ENCODE data around the gene CPED1. TPM values are rescaled to one million over a fixed set of nuclear protein-coding genes. Genes with fewer than 3 reads are reported as not detected.

The CPED1 gene
- total and polyA plus RNA-seq, 10 of the 15 experiments (the other 5 are each of a cell fraction or from before 2014, with no cell fraction given), result 0.01 to 0.77 (median 0.10) TPM; not detected in 1

- TF ChIP-seq SMC3 (IDR thresholded peaks at IDR 0.05; ENCODE audit: borderline replicate concordance, low read length), result no peak
Observed at GRCh38 chr7:120955577-120956149, 32.8 kb upstream of the CPED1 start (continued).

- POLR2A ChIA-PET, result no interaction called here
- in situ Hi-C loops (cut with MboI), result loop anchor here (25.0 kb wide), 1 partner anchor 577 kb away; no protein-coding TSS in a partner anchor
Observed at GRCh38 chr7:120959929-120960484, 28.5 kb upstream of the CPED1 start.

More at GRCh38 chr7:120959929-120960484, 28.5 kb upstream of the CPED1 start:
- ATAC-seq (no peak), FAIRE-seq (no peak), DNase-seq (ENCODE audit: low read depth, low spot score) (no peak)
- H3K4me1 ChIP-seq (ENCODE audit: control insufficient read depth, insufficient read depth, low read length), result no peaks in the 10 kb centered on the region
- ChIA-PET RAD21 (ENCODE audit: unreplicated experiment) (no interaction called here), CTCF (interaction anchor here (1.5 kb wide), 1 partner anchor 28 kb away, joined by 3 read pairs; the partner anchor contains the start of gene CPED1), SMC1A (ENCODE audit: uncharacterized antibody, unreplicated experiment) (interaction anchor here (0.7 to 1.5 kb wide), 2 partner anchors 168 kb away, joined by 3 to 4 read pairs; no protein-coding TSS in a partner anchor)
- peaks cover 0 to 10% of the 10 kb centered on the region in 2 experiments; a peak in 1 of 4 replicates for H3K36me3 ChIP-seq (ENCODE audit: control insufficient read depth in 2 of 2, insufficient read depth in 2 of 2, low read length in 1 of 2)
- H3K9me3 ChIP-seq (replicated peaks; ENCODE audit: control insufficient read depth, insufficient read depth, low read length), result no peaks in the 10 kb centered on the region
- H3K4me3 ChIP-seq, result no peak overlapping the region
- no peaks in the 10 kb centered on the region for H3K27me3 ChIP-seq (replicated peaks in 1 of 2; ENCODE audit: control insufficient read depth in 2 of 2, insufficient read depth in 2 of 2, low read length in 1 of 2)
- BruUV-seq (replicated peaks), result no TSS peak
- H3K27ac ChIP-seq (ENCODE audit: control insufficient read depth, insufficient read depth), result no peak overlapping the region
- no peaks in the 10 kb centered on the region for H3K79me2 ChIP-seq (ENCODE audit: control insufficient read depth, insufficient read depth, low read length)
- H4K20me1 ChIP-seq (ENCODE audit: control insufficient read depth, insufficient read depth), result no peaks in the 10 kb centered on the region
- no peak overlapping the region for H2AFZ ChIP-seq (ENCODE audit: control insufficient read depth, low read depth, low read length)
- no peak overlapping the region for H3K9ac ChIP-seq (ENCODE audit: control insufficient read depth, insufficient read depth, low read length)
- 96% methylated on average over 8 of the region's 8 CpGs for WGBS (ENCODE audit: insufficient coverage, insufficient replicate concordance, low lambda C conversion rate, missing lambda C conversion rate)
- intact Hi-C loops (cut with micrococcal nuclease; ENCODE audit: unreplicated experiment), result loop anchor here (10.0 kb wide), 1 partner anchor 575 kb away; no protein-coding TSS in a partner anchor
- no peak overlapping the region for H3K4me2 ChIP-seq (ENCODE audit: control insufficient read depth, insufficient read depth)
- no peak for TF ChIP-seq BCL11A (IDR thresholded peaks at IDR 0.05; ENCODE audit: low read depth, low read length)
- no peak for TF ChIP-seq CBFB (IDR thresholded peaks at IDR 0.05; ENCODE audit: low read depth)
- TF ChIP-seq RAD21 (IDR thresholded peaks at IDR 0.05; ENCODE audit: insufficient read depth, low read depth, low read length), result no peak
- TF ChIP-seq CHD4 (IDR thresholded peaks at IDR 0.05), result no peak
- TF ChIP-seq MEF2A (IDR thresholded peaks at IDR 0.05; ENCODE audit: insufficient read depth, low read depth, low read length), result no peak
- TF ChIP-seq POLR2AphosphoS2 (IDR thresholded peaks at IDR 0.05; ENCODE audit: low read depth, low read length), result no peak
